ENCODE results near the gene RNF208.
"Not testable (repeated sequence)": the region's sequence is repeated elsewhere in the genome, so short reads cannot be mapped to it uniquely, and the experiment has no call there.

RNF208 gene

GRCh38 chr9:137253717-137254623 is 31.9 kb upstream of the RNF208 start:
- in situ Hi-C loops (cut with MboI; ENCODE audit: low sequenced_read_pairs), result no loop called here

GRCh38 chr9:137252555-137253506 is 30.8 kb upstream of the RNF208 start:
- in situ Hi-C loops (cut with MboI; ENCODE audit: low sequenced_read_pairs), result no loop called here

- in situ Hi-C loops (cut with MboI; ENCODE audit: low sequenced_read_pairs), result no loop called here
Measured at GRCh38 chr9:137251490-137252268, 29.6 kb upstream of the RNF208 start.

- in situ Hi-C loops (cut with MboI; ENCODE audit: low sequenced_read_pairs), result no loop called here
Measured at GRCh38 chr9:137251194-137251461, 29.1 kb upstream of the RNF208 start, which contains the start of gene STPG3. TSS of gene STPG3 (plus strand) at chr9:137251286. CDS start at chr9:137251287, 1 bp downstream.

GRCh38 chr9:137250329-137251193 is 28.5 kb upstream of the RNF208 start:
- in situ Hi-C loops (cut with MboI; ENCODE audit: low sequenced_read_pairs), result no loop called here

- in situ Hi-C loops (cut with MboI; ENCODE audit: low sequenced_read_pairs), result no loop called here
Measured at GRCh38 chr9:137247916-137248175, 25.8 kb upstream of the RNF208 start.

GRCh38 chr9:137247135-137247915 is 25.3 kb upstream of the RNF208 start:
- in situ Hi-C loops (cut with MboI; ENCODE audit: low sequenced_read_pairs), result no loop called here

GRCh38 chr9:137245450-137246421 is 23.7 kb upstream of the RNF208 start:
- in situ Hi-C loops (cut with MboI; ENCODE audit: low sequenced_read_pairs), result no loop called here

- in situ Hi-C loops (cut with MboI; ENCODE audit: low sequenced_read_pairs), result no loop called here
Measured at GRCh38 chr9:137244486-137245449, 22.7 kb upstream of the RNF208 start.

GRCh38 chr9:137243626-137244485 is 21.8 kb upstream of the RNF208 start:
- in situ Hi-C loops (cut with MboI; ENCODE audit: low sequenced_read_pairs), result no loop called here

- in situ Hi-C loops (cut with MboI; ENCODE audit: low sequenced_read_pairs), result not testable (repeated sequence)
Measured at GRCh38 chr9:137243266-137243625, 21.2 kb upstream of the RNF208 start.

- in situ Hi-C loops (cut with MboI; ENCODE audit: low sequenced_read_pairs), result no loop called here
Measured at GRCh38 chr9:137242269-137243203, 20.5 kb upstream of the RNF208 start.

GRCh38 chr9:137241490-137242268 is 19.6 kb upstream of the RNF208 start:
- in situ Hi-C loops (cut with MboI; ENCODE audit: low sequenced_read_pairs), result no loop called here

- in situ Hi-C loops (cut with MboI; ENCODE audit: low sequenced_read_pairs), result no loop called here
Measured at GRCh38 chr9:137240841-137241489, 18.9 kb upstream of the RNF208 start, which contains the start of gene TUBB4B. TSS of gene TUBB4B (plus strand) at chr9:137241287. CDS start at chr9:137241361, 74 bp downstream.

Measured in HL-60/S4 treated with retinoic acid at 250 ng/mL for 4 days and 3 days (cell line).